Endodermal cell (in vitro differentiated cells): ENCODE results near the gene REN. TPM values are rescaled to one million over a fixed set of nuclear protein-coding genes. Genes with fewer than 3 reads are reported as not detected.

Experiments used
- DNase-seq: peaks from one replicate; pipeline ENCODE4 v3.0.0-alpha.2; 2017
- H3K27ac ChIP-seq: 2 replicates; pipeline ENCODE4 v1.5.1; 2013; ENCODE audit warnings: mild to moderate bottlenecking, low read depth, low read length, moderate library complexity
- H3K27me3 ChIP-seq: 2 replicates; pipeline ENCODE4 v1.6.1; 2013; ENCODE audit warnings: mild to moderate bottlenecking, low read length, moderate library complexity; ENCODE audit not compliant: insufficient read depth, control insufficient read depth, poor library complexity, severe bottlenecking
- H3K36me3 ChIP-seq: 2 replicates; pipeline ENCODE4 v1.7.0; 2013; ENCODE audit warnings: mild to moderate bottlenecking, low read length, moderate library complexity; ENCODE audit not compliant: control insufficient read depth, insufficient read depth
- H3K4me1 ChIP-seq: one replicate; pipeline ENCODE4 v1.7.0; 2013; ENCODE audit warnings: low read length; ENCODE audit not compliant: control insufficient read depth, insufficient read depth
- H3K4me3 ChIP-seq: 2 replicates; pipeline ENCODE4 v1.5.1; 2013; ENCODE audit warnings: mild to moderate bottlenecking, low read length, moderate library complexity
- H3K9ac ChIP-seq: 2 replicates; pipeline ENCODE4 v1.6.1; 2013; ENCODE audit warnings: mild to moderate bottlenecking, low read length, moderate library complexity; ENCODE audit not compliant: poor library complexity, severe bottlenecking; ENCODE audit errors: extremely low read depth
- H3K9me3 ChIP-seq: 2 replicates; pipeline ENCODE4 v1.6.1; 2013; ENCODE audit warnings: mild to moderate bottlenecking, low read length, moderate library complexity; ENCODE audit not compliant: control insufficient read depth
- H3K27ac Mint-ChIP-seq: 2 replicates; pipeline ENCODE4 v1.8.0; 2020; ENCODE audit warnings: mixed read lengths
- H3K27me3 Mint-ChIP-seq: 2 replicates; pipeline ENCODE4 v1.8.0; 2021; ENCODE audit warnings: mild to moderate bottlenecking, mixed read lengths; ENCODE audit not compliant: insufficient read depth
- H3K36me3 Mint-ChIP-seq: 2 replicates; pipeline ENCODE4 v1.8.0; 2020; ENCODE audit warnings: low read depth, mixed read lengths
- H3K4me1 Mint-ChIP-seq: 2 replicates; pipeline ENCODE4 v1.8.0; 2020; ENCODE audit warnings: mixed read lengths
- H3K4me3 Mint-ChIP-seq: 2 replicates; pipeline ENCODE4 v1.8.0; 2020; ENCODE audit warnings: mild to moderate bottlenecking, moderate library complexity, mixed read lengths
- H3K9me3 Mint-ChIP-seq: 2 replicates; pipeline ENCODE4 v1.8.0; 2020; ENCODE audit warnings: mild to moderate bottlenecking, mixed read lengths
- WGBS, 2 experiments: methylation state at CpG; one replicate each; pipeline versions ENCODE4 v1.1.5 to v1.1.7; 2013; ENCODE audit warnings: missing lambda C conversion rate in 2 of 2, mixed read lengths in 1 of 2; ENCODE audit not compliant: insufficient coverage in 1 of 2, insufficient read length in 1 of 2; 5-methylcytosine and 5-hydroxymethylcytosine counted together
- total RNA-seq, 2 donors: library from RNA; stranded (reverse); fragmentation: NEBNext Ultra II Directional in 1 of 2; extraction: Animal tissue kit (Norgen Biotek cat#: 25700) in 1 of 2; gene quantifications; 2 replicates in 1 of 2; 3 replicates in 1 of 2; pipeline ENCODE4 v1.2.1, GENCODE V29; 2021
- TF ChIP-seq, protein P1 (sequence below): fragments of 200-600 bp; sonication (generic); conservative IDR thresholded peaks from 2 replicates; pipeline ENCODE4 v1.5.0; 2021; ENCODE audit warnings: antibody characterized with exemption, mild to moderate bottlenecking

Gene REN
- total RNA-seq, 2 donors from 2014 or later: not detected

DNA sequence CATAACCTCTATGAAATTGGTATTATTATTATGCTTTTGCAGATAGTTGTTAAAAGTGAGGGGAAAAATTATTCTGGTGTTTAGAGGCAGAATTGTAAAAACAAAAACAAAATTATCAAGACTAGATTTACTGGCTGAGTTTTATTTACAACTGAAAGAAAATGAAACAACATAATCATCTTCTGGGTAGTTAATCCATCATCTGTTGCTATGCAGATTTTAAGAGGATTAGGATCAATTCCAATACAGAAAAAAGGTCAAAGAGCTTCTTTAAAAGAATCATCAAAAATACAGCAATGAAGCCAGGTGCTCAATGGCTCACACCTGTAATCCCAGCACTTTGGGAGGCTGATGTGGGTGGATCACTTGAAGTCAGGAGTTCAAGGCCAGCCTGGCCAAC, 39.3 kb upstream of the REN start:
- Mint-ChIP-seq H3K36me3 (no peaks in the 10 kb centered on the region), H3K4me1 (peaks cover 2% of the 10 kb centered on the region), H3K4me3 (no peak overlapping the region), H3K27ac (no peak overlapping the region), H3K27me3 (peaks cover 11% of the 10 kb centered on the region), H3K9me3 (no peaks in the 10 kb centered on the region)
- TF ChIP-seq, protein P1, sequence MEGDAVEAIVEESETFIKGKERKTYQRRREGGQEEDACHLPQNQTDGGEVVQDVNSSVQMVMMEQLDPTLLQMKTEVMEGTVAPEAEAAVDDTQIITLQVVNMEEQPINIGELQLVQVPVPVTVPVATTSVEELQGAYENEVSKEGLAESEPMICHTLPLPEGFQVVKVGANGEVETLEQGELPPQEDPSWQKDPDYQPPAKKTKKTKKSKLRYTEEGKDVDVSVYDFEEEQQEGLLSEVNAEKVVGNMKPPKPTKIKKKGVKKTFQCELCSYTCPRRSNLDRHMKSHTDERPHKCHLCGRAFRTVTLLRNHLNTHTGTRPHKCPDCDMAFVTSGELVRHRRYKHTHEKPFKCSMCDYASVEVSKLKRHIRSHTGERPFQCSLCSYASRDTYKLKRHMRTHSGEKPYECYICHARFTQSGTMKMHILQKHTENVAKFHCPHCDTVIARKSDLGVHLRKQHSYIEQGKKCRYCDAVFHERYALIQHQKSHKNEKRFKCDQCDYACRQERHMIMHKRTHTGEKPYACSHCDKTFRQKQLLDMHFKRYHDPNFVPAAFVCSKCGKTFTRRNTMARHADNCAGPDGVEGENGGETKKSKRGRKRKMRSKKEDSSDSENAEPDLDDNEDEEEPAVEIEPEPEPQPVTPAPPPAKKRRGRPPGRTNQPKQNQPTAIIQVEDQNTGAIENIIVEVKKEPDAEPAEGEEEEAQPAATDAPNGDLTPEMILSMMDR: no peak
- Histone ChIP-seq H3K9me3 (no peaks in the 10 kb centered on the region), H3K27me3 (peaks cover 16% of the 10 kb centered on the region), H3K36me3 (no peaks in the 10 kb centered on the region), H3K27ac (no peak overlapping the region), H3K9ac (no peak overlapping the region), H3K4me3 (no peak overlapping the region), H3K4me1 (no peaks in the 10 kb centered on the region)
- no peak for DNase-seq

DNA sequence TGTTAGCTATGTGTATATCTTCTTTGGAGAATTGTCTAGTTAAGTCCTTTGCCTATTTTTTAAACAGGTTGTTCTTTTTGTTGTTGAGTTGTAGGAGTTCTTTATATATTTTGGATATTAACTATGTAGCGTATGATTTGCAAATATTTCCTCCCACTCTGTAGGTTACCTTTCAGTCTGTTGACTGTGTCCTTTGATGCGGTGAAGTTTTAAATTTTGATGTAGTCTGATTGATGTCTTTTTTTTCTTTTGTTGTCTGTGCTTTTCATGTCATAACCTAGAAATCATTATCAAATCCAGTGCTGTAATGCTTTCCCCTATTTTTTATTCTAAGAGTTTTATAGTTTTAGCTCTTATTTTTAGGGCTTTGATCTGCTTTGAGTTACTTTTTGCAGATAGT, 38.8 kb upstream of the REN start:
- Mint-ChIP-seq H3K4me1 (peaks cover 2% of the 10 kb centered on the region), H3K9me3 (no peaks in the 10 kb centered on the region), H3K4me3 (no peak overlapping the region), H3K27ac (no peak overlapping the region), H3K27me3 (peaks cover 11% of the 10 kb centered on the region), H3K36me3 (no peaks in the 10 kb centered on the region)
- H3K27me3 ChIP-seq: peaks cover 16% of the 10 kb centered on the region
- DNase-seq: no peak
- H3K9ac ChIP-seq: no peak overlapping the region
- H3K36me3 ChIP-seq: no peaks in the 10 kb centered on the region
- no peak overlapping the region for H3K27ac ChIP-seq
- WGBS, 2 experiments: 100% methylated on average over 1 of the region's 2 CpGs; no CpG with 5 or more reads in 1 of the 2 experiments
- no peaks in the 10 kb centered on the region for H3K4me1 ChIP-seq
- no peak overlapping the region for H3K4me3 ChIP-seq
- no peaks in the 10 kb centered on the region for H3K9me3 ChIP-seq
- TF ChIP-seq, protein P1: no peak

DNA sequence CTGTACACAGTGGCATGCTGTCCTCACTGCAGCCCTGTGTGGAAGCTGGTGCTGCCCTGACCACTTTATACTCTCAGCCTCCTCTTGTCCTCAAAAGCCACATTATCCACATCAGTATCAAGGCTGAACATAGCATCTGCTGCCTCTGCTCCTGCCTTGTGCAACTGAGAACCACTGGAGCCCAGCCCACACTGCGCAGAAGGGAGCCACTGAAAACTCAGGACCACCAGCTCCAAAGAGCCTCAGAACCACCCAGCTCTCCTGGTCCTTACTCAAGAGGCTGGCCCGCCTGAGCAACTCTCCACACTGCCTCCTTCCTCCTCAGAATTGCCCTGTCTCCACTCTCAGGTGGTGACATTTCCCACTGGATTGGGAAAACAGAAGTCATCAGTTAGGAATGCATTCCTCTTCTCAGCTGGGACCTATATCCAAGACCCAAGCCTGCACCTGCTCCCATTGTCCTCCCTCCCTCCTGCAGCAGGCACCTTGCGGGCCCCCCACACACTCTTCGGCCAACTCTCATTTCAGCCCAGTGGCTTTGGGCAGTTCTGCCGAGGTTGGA, 37.1 kb upstream of the REN start:
- peaks cover 8% of the 10 kb centered on the region for H3K4me1 Mint-ChIP-seq
- Histone ChIP-seq H3K9me3 (no peaks in the 10 kb centered on the region), H3K36me3 (no peaks in the 10 kb centered on the region), H3K4me3 (no peak overlapping the region), H3K9ac (no peak overlapping the region), H3K27me3 (peaks cover 16% of the 10 kb centered on the region), H3K27ac (no peak overlapping the region), H3K4me1 (no peaks in the 10 kb centered on the region)
- H3K4me3 Mint-ChIP-seq: no peak overlapping the region
- TF ChIP-seq, protein P1: no peak
- H3K27me3 Mint-ChIP-seq: peaks cover 11% of the 10 kb centered on the region
- no peak overlapping the region for H3K27ac Mint-ChIP-seq
- WGBS, 2 experiments: 87 to 96% methylated on average over 3 to 5 of the region's 5 CpGs
- no peaks in the 10 kb centered on the region for H3K36me3 Mint-ChIP-seq
- no peak for DNase-seq
- no peaks in the 10 kb centered on the region for H3K9me3 Mint-ChIP-seq
